GM23338 (cell line): Measurements from ENCODE around the gene ZNF275. TPM values are rescaled to one million over a fixed set of nuclear protein-coding genes. Genes with fewer than 3 reads are reported as not detected.

ENCODE experiments used
- ATAC-seq: fragments of 200-7000 bp; cut with Tn5 transposase; 3 replicates; pipeline ENCODE4 v1.9.1; 2020
- DNase-seq: peaks from one replicate; pipeline ENCODE4 v3.0.0-alpha.2; 2015; ENCODE audit warnings: low spot score
- H2AFZ ChIP-seq: fragments of 200-600 bp; sonication (generic); 2 replicates; pipeline ENCODE4 v1.8.0; 2016; ENCODE audit warnings: antibody characterized with exemption, mild to moderate bottlenecking, moderate library complexity
- H3F3A ChIP-seq: fragments of 200-600 bp; sonication (generic); replicated peaks from 2 replicates; pipeline ENCODE4 v1.8.0; 2017; ENCODE audit warnings: antibody characterized with exemption, mixed run types, low read depth
- H3K27ac ChIP-seq: fragments of 200-600 bp; sonication (generic); 2 replicates; pipeline ENCODE4 v1.6.1; 2016; ENCODE audit warnings: low read depth
- H3K27me3 ChIP-seq: fragments of 200-600 bp; sonication (generic); 2 replicates; pipeline ENCODE4 v1.8.0; 2016; ENCODE audit warnings: mild to moderate bottlenecking, mixed run types, moderate library complexity; ENCODE audit not compliant: insufficient read depth
- H3K36me3 ChIP-seq: fragments of 200-600 bp; sonication (generic); 2 replicates; pipeline ENCODE4 v1.8.0; 2016; ENCODE audit warnings: mild to moderate bottlenecking; ENCODE audit not compliant: insufficient read depth
- H3K4me1 ChIP-seq: fragments of 200-600 bp; sonication (generic); 2 replicates; pipeline ENCODE4 v1.8.0; 2016; ENCODE audit warnings: mild to moderate bottlenecking, moderate library complexity; ENCODE audit not compliant: insufficient read depth
- H3K4me2 ChIP-seq: fragments of 200-600 bp; sonication (generic); 2 replicates; pipeline ENCODE4 v1.7.1; 2017; ENCODE audit warnings: mixed run types
- H3K4me3 ChIP-seq: fragments of 200-600 bp; sonication (generic); 2 replicates; pipeline ENCODE4 v1.6.1; 2016; ENCODE audit warnings: mixed run types
- H3K79me2 ChIP-seq: fragments of 200-600 bp; sonication (generic); replicated peaks from 2 replicates; pipeline ENCODE4 v1.8.0; 2017; ENCODE audit warnings: mild to moderate bottlenecking; ENCODE audit not compliant: insufficient read depth
- H3K9me2 ChIP-seq: fragments of 200-600 bp; sonication (generic); 2 replicates; pipeline ENCODE4 v1.8.0; 2017; ENCODE audit not compliant: insufficient read depth
- H4K20me1 ChIP-seq: fragments of 200-600 bp; sonication (generic); replicated peaks from 2 replicates; pipeline ENCODE4 v1.8.0; 2017; ENCODE audit warnings: mild to moderate bottlenecking; ENCODE audit not compliant: insufficient read depth
- H3K27ac Mint-ChIP-seq: 2 replicates; pipeline ENCODE4 v1.8.0; 2020; ENCODE audit warnings: inconsistent platforms, mild to moderate bottlenecking, moderate library complexity, mixed read lengths
- H3K27me3 Mint-ChIP-seq: 3 replicates; pipeline ENCODE4 v1.8.0; 2022; ENCODE audit warnings: low read depth, mild to moderate bottlenecking, moderate library complexity, mixed read lengths, inconsistent platforms; ENCODE audit not compliant: insufficient read depth, poor library complexity
- H3K36me3 Mint-ChIP-seq: 3 replicates; pipeline ENCODE4 v1.8.0; 2021; ENCODE audit warnings: low read depth, mild to moderate bottlenecking, inconsistent platforms, moderate library complexity, mixed read lengths
- H3K4me1 Mint-ChIP-seq: 3 replicates; pipeline ENCODE4 v1.8.0; 2020; ENCODE audit warnings: mild to moderate bottlenecking, inconsistent platforms, mixed read lengths
- H3K4me3 Mint-ChIP-seq: 3 replicates; pipeline ENCODE4 v1.8.0; 2021; ENCODE audit warnings: moderate library complexity, mild to moderate bottlenecking, inconsistent platforms, mixed read lengths
- H3K9me3 Mint-ChIP-seq: 3 replicates; pipeline ENCODE4 v1.8.0; 2020; ENCODE audit warnings: moderate library complexity, mild to moderate bottlenecking, inconsistent platforms, mixed read lengths
- CREB1 ChIP-seq: fragments of 250-450 bp; sonication (Bioruptor Pico); IDR thresholded peaks from 2 replicates; pipeline ENCODE4 v1.5.0; 2020; ENCODE audit warnings: low read depth, mild to moderate bottlenecking, moderate library complexity
- EZH2 ChIP-seq: fragments of 200-600 bp; sonication (generic); IDR thresholded peaks from one replicate; pipeline ENCODE4 v1.8.0; 2017; ENCODE audit warnings: antibody characterized with exemption, mild to moderate bottlenecking, low read depth; ENCODE audit not compliant: unreplicated experiment
- EZH2phosphoT487 ChIP-seq: fragments of 200-600 bp; sonication (generic); IDR thresholded peaks from one replicate; pipeline ENCODE4 v1.8.1; 2018; ENCODE audit warnings: antibody characterized with exemption; ENCODE audit not compliant: unreplicated experiment
- NANOG ChIP-seq: IDR thresholded peaks from 2 replicates; pipeline ENCODE4 v1.6.1; 2016; ENCODE audit warnings: antibody characterized with exemption, borderline replicate concordance
- POLR2AphosphoS5 ChIP-seq: IDR thresholded peaks from 2 replicates; pipeline ENCODE4 v1.6.1; 2016; ENCODE audit warnings: antibody characterized with exemption, low read depth
- STAT1 ChIP-seq: IDR thresholded peaks from one replicate; pipeline ENCODE4 v1.6.1; 2016; ENCODE audit warnings: antibody characterized with exemption; ENCODE audit not compliant: unreplicated experiment
- ZNF114 ChIP-seq: fragments of 250-450 bp; sonication (Bioruptor Pico); IDR thresholded peaks from 2 replicates; pipeline ENCODE4 v1.5.0; 2020; ENCODE audit warnings: mild to moderate bottlenecking, moderate library complexity
- ZNF331 ChIP-seq: fragments of 250-450 bp; sonication (Bioruptor Pico); IDR thresholded peaks from 2 replicates; pipeline ENCODE4 v1.5.0; 2020; ENCODE audit warnings: low read depth, mild to moderate bottlenecking, moderate library complexity
- polyA plus RNA-seq: library from polyadenylated mRNA; unstranded; fragments of >200 nt; fragmentation: Nextera tagmentation; extraction: Ambion mirVana; gene quantifications from 2 replicates; pipeline ENCODE4 v1.2.1, GENCODE V29; 2016
- total RNA-seq: library from RNA; depleted of rRNA; stranded (reverse); fragments of >200 nt; shearing (Covaris generic); gene quantifications from 2 replicates; pipeline ENCODE4 v1.2.3, GENCODE V29; 2014
- TF ChIP-seq, protein P1 (sequence below): fragments of 250-450 bp; sonication (Bioruptor Pico); IDR thresholded peaks from 2 replicates; pipeline ENCODE4 v1.5.0; 2020; ENCODE audit warnings: mild to moderate bottlenecking, moderate library complexity
- TF ChIP-seq, protein P2 (sequence below): IDR thresholded peaks from one replicate; pipeline ENCODE4 v1.6.1; 2018; ENCODE audit warnings: antibody characterized with exemption; ENCODE audit not compliant: unreplicated experiment
- TF ChIP-seq, protein P3 (sequence below): IDR thresholded peaks from 2 replicates; pipeline ENCODE4 v1.6.1; 2016; ENCODE audit warnings: antibody characterized with exemption

ZNF275 gene
- total and polyA plus RNA-seq, 2 experiments from 2014 or later: 3.2 to 12.3 TPM

DNA sequence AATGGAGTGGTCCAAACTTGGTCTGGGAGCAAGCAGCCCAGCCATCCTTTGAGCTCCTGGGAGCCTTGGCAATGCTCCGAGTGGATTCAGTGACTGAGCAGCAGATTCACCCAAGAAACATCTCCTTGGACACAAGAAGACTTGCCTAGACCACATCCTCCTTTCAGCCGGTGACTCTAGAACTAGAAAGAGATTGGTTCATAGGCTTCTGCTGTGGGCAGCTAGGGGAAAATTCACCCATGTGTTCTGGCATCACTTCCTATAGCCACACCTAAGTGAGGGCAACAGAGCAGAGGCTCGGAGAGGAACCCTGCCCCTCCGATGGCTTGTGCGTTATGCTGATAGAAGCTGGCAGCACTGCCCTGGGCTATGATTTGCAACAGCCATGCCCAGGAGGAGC lies 16.0 kb downstream of the ZNF275 start (continued):
- TF ChIP-seq, protein P1, sequence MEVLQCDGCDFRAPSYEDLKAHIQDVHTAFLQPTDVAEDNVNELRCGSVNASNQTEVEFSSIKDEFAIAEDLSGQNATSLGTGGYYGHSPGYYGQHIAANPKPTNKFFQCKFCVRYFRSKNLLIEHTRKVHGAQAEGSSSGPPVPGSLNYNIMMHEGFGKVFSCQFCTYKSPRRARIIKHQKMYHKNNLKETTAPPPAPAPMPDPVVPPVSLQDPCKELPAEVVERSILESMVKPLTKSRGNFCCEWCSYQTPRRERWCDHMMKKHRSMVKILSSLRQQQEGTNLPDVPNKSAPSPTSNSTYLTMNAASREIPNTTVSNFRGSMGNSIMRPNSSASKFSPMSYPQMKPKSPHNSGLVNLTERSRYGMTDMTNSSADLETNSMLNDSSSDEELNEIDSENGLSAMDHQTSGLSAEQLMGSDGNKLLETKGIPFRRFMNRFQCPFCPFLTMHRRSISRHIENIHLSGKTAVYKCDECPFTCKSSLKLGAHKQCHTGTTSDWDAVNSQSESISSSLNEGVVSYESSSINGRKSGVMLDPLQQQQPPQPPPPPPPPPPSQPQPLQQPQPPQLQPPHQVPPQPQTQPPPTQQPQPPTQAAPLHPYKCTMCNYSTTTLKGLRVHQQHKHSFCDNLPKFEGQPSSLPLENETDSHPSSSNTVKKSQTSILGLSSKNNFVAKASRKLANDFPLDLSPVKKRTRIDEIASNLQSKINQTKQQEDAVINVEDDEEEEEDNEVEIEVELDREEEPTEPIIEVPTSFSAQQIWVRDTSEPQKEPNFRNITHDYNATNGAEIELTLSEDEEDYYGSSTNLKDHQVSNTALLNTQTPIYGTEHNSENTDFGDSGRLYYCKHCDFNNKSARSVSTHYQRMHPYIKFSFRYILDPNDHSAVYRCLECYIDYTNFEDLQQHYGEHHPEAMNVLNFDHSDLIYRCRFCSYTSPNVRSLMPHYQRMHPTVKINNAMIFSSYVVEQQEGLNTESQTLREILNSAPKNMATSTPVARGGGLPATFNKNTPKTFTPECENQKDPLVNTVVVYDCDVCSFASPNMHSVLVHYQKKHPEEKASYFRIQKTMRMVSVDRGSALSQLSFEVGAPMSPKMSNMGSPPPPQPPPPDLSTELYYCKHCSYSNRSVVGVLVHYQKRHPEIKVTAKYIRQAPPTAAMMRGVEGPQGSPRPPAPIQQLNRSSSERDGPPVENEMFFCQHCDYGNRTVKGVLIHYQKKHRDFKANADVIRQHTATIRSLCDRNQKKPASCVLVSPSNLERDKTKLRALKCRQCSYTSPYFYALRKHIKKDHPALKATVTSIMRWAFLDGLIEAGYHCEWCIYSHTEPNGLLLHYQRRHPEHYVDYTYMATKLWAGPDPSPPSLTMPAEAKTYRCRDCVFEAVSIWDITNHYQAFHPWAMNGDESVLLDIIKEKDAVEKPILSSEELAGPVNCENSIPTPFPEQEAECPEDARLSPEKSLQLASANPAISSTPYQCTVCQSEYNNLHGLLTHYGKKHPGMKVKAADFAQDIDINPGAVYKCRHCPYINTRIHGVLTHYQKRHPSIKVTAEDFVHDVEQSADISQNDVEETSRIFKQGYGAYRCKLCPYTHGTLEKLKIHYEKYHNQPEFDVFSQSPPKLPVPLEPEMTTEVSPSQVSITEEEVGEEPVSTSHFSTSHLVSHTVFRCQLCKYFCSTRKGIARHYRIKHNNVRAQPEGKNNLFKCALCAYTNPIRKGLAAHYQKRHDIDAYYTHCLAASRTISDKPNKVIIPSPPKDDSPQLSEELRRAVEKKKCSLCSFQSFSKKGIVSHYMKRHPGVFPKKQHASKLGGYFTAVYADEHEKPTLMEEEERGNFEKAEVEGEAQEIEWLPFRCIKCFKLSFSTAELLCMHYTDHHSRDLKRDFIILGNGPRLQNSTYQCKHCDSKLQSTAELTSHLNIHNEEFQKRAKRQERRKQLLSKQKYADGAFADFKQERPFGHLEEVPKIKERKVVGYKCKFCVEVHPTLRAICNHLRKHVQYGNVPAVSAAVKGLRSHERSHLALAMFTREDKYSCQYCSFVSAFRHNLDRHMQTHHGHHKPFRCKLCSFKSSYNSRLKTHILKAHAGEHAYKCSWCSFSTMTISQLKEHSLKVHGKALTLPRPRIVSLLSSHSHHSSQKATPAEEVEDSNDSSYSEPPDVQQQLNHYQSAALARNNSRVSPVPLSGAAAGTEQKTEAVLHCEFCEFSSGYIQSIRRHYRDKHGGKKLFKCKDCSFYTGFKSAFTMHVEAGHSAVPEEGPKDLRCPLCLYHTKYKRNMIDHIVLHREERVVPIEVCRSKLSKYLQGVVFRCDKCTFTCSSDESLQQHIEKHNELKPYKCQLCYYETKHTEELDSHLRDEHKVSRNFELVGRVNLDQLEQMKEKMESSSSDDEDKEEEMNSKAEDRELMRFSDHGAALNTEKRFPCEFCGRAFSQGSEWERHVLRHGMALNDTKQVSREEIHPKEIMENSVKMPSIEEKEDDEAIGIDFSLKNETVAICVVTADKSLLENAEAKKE: no peak
- no peak for TF ChIP-seq NANOG

GRCh38 chrX:153351981-153352380 lies 18.0 kb downstream of the ZNF275 start:
- ATAC-seq: no peak
- Mint-ChIP-seq H3K4me1 (peaks cover 13% of the 10 kb centered on the region), H3K9me3 (peaks cover 12% of the 10 kb centered on the region; the same call in 2 of the 3 replicates), H3K4me3 (no peak overlapping the region), H3K36me3 (peaks cover 26% of the 10 kb centered on the region), H3K27ac (no peak overlapping the region), H3K27me3 (no peaks in the 10 kb centered on the region)
- Histone ChIP-seq H3K27me3 (no peaks in the 10 kb centered on the region), H3K27ac (no peak overlapping the region), H3K36me3 (no peaks in the 10 kb centered on the region), H3K79me2 (no peaks in the 10 kb centered on the region), H2AFZ (no peak overlapping the region), H3K9me2 (no peaks in the 10 kb centered on the region), H4K20me1 (no peaks in the 10 kb centered on the region), H3K4me2 (no peak overlapping the region), H3K4me1 (no peaks in the 10 kb centered on the region), H3K4me3 (no peak overlapping the region), H3F3A (no peaks in the 10 kb centered on the region)
- TF ChIP-seq ZNF331 (CRISPR knock-in tag) (no peak), CREB1 (CRISPR knock-in tag) (no peak), ZNF114 (CRISPR knock-in tag) (no peak), EZH2 (no peak), EZH2phosphoT487 (no peak), POLR2AphosphoS5 (no peak), STAT1 (no peak)
- TF ChIP-seq, protein P2, sequence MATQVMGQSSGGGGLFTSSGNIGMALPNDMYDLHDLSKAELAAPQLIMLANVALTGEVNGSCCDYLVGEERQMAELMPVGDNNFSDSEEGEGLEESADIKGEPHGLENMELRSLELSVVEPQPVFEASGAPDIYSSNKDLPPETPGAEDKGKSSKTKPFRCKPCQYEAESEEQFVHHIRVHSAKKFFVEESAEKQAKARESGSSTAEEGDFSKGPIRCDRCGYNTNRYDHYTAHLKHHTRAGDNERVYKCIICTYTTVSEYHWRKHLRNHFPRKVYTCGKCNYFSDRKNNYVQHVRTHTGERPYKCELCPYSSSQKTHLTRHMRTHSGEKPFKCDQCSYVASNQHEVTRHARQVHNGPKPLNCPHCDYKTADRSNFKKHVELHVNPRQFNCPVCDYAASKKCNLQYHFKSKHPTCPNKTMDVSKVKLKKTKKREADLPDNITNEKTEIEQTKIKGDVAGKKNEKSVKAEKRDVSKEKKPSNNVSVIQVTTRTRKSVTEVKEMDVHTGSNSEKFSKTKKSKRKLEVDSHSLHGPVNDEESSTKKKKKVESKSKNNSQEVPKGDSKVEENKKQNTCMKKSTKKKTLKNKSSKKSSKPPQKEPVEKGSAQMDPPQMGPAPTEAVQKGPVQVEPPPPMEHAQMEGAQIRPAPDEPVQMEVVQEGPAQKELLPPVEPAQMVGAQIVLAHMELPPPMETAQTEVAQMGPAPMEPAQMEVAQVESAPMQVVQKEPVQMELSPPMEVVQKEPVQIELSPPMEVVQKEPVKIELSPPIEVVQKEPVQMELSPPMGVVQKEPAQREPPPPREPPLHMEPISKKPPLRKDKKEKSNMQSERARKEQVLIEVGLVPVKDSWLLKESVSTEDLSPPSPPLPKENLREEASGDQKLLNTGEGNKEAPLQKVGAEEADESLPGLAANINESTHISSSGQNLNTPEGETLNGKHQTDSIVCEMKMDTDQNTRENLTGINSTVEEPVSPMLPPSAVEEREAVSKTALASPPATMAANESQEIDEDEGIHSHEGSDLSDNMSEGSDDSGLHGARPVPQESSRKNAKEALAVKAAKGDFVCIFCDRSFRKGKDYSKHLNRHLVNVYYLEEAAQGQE: no peak
- TF ChIP-seq, protein P3, sequence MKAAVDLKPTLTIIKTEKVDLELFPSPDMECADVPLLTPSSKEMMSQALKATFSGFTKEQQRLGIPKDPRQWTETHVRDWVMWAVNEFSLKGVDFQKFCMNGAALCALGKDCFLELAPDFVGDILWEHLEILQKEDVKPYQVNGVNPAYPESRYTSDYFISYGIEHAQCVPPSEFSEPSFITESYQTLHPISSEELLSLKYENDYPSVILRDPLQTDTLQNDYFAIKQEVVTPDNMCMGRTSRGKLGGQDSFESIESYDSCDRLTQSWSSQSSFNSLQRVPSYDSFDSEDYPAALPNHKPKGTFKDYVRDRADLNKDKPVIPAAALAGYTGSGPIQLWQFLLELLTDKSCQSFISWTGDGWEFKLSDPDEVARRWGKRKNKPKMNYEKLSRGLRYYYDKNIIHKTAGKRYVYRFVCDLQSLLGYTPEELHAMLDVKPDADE: no peak
- no peak for DNase-seq
